SK-N-SH treated with all-trans-retinoic acid at 6 μM for 48 hours (cell line): Measurements from ENCODE around the gene FTCD.

Experiments used
- GLIS3 ChIP-seq: fragments of 250-450 bp; sonication (Bioruptor Pico); IDR thresholded peaks from 2 replicates; pipeline ENCODE4 v1.5.0; 2020; ENCODE audit warnings: mild to moderate bottlenecking, moderate library complexity
- ISL1 ChIP-seq: fragments of 250-450 bp; sonication (Bioruptor Pico); IDR thresholded peaks from 2 replicates; pipeline ENCODE4 v2.1.2; 2022; ENCODE audit warnings: mild to moderate bottlenecking, moderate library complexity
- POU6F1 ChIP-seq: fragments of 250-450 bp; sonication (Bioruptor Pico); IDR thresholded peaks from 2 replicates; pipeline ENCODE4 v1.8.0; 2021; ENCODE audit warnings: low read depth, mild to moderate bottlenecking, moderate library complexity, borderline replicate concordance
- PPARA ChIP-seq: fragments of 250-450 bp; sonication (Bioruptor Pico); IDR thresholded peaks from 2 replicates; pipeline ENCODE4 v1.5.0; 2020; ENCODE audit warnings: mild to moderate bottlenecking, borderline replicate concordance
- ZC3H10 ChIP-seq: fragments of 250-450 bp; sonication (Bioruptor Pico); IDR thresholded peaks from 2 replicates; pipeline ENCODE4 v1.5.1; 2021; ENCODE audit warnings: mild to moderate bottlenecking, moderate library complexity
- ZFP30 ChIP-seq: fragments of 450-650 bp; formaldehyde crosslinking; IDR thresholded peaks from 2 replicates; pipeline ENCODE4 v1.5.0; 2022; ENCODE audit warnings: mild to moderate bottlenecking, moderate library complexity
- ZNF565 ChIP-seq: fragments of 450-650 bp; formaldehyde crosslinking; conservative IDR thresholded peaks from 2 replicates; pipeline ENCODE4 v1.5.0; 2020; ENCODE audit warnings: low read depth, mild to moderate bottlenecking, moderate library complexity
- ZNF70 ChIP-seq: fragments of 450-650 bp; formaldehyde crosslinking; IDR thresholded peaks from 2 replicates; pipeline ENCODE4 v1.5.0; 2020; ENCODE audit warnings: mild to moderate bottlenecking, moderate library complexity
- TF ChIP-seq, protein P1 (sequence below): fragments of 250-450 bp; sonication (Bioruptor Pico); IDR thresholded peaks from 2 replicates; pipeline ENCODE4 v1.5.1; 2020; ENCODE audit warnings: low read depth, mild to moderate bottlenecking, moderate library complexity

GRCh38 chr21:46160657-46160906 is 5.2 kb upstream of the FTCD start:
- TF ChIP-seq ZC3H10 (CRISPR knock-in tag), result no peak
- no peak for TF ChIP-seq ZNF565 (CRISPR knock-in tag)
- no peak for TF ChIP-seq PPARA (CRISPR knock-in tag)
- TF ChIP-seq ZNF70 (CRISPR knock-in tag), result no peak
- no peak for TF ChIP-seq ISL1 (CRISPR knock-in tag)
- no peak for TF ChIP-seq ZFP30 (CRISPR knock-in tag)
- no peak for TF ChIP-seq POU6F1 (CRISPR knock-in tag)
- TF ChIP-seq, protein P1, sequence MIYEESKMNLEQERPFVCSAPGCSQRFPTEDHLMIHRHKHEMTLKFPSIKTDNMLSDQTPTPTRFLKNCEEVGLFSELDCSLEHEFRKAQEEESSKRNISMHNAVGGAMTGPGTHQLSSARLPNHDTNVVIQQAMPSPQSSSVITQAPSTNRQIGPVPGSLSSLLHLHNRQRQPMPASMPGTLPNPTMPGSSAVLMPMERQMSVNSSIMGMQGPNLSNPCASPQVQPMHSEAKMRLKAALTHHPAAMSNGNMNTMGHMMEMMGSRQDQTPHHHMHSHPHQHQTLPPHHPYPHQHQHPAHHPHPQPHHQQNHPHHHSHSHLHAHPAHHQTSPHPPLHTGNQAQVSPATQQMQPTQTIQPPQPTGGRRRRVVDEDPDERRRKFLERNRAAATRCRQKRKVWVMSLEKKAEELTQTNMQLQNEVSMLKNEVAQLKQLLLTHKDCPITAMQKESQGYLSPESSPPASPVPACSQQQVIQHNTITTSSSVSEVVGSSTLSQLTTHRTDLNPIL (CRISPR knock-in tag), result no peak
- no peak for TF ChIP-seq GLIS3 (CRISPR knock-in tag)
